Lower leg skin (tissue), 4 donors: Measurements from ENCODE around the gene ANKRD13C. TPM values are rescaled to one million over a fixed set of nuclear protein-coding genes. Genes with fewer than 3 reads are reported as not detected.

Source experiments
- DNase-seq, 2 donors: peaks; one replicate each; pipeline ENCODE4 v3.0.0-alpha.2; 2019; ENCODE audit warnings: low spot score in 2 of 2
- H3K4me3 ChIP-seq: fragments of 200-600 bp; sonication (generic); 2 replicates; pipeline ENCODE4 v1.5.1; 2017; ENCODE audit warnings: mild to moderate bottlenecking, low read depth; ENCODE audit not compliant: poor library complexity, severe bottlenecking
- CTCF ChIP-seq, 3 donors: fragments of 450-650 bp; IDR thresholded peaks; one replicate each; pipeline ENCODE4 v1.5.1; 2016; ENCODE audit warnings: antibody characterized with exemption in 3 of 3, mild to moderate bottlenecking in 3 of 3, moderate library complexity in 2 of 3
- POLR2A ChIP-seq, 2 donors: fragments of 450-650 bp; IDR thresholded peaks; one replicate each; pipeline ENCODE4 v1.6.1; 2016 to 2017; ENCODE audit warnings: antibody characterized with exemption in 2 of 2, mild to moderate bottlenecking in 1 of 2, moderate library complexity in 1 of 2
- WGBS, 2 donors: methylation state at CpG; one replicate each; pipeline ENCODE4 v1.1.5; 2018; 5-methylcytosine and 5-hydroxymethylcytosine counted together
- intact Hi-C: fragments of 100-400 bp; cut with DNase I; formaldehyde crosslinking; loops from one replicate; pipeline ENCODE4 v1.15.0; 2023; ENCODE audit warnings: low total_unique reads
- total RNA-seq, 4 donors: library from RNA; depleted of rRNA; stranded (reverse); fragments of >200 nt; gene quantifications; one replicate each; pipeline ENCODE4 v1.1.0, GENCODE V29; 2016

The ANKRD13C gene
- total RNA-seq, 4 donors from 2014 or later: 30.6 to 35.0 (median 31.5) TPM

DNA sequence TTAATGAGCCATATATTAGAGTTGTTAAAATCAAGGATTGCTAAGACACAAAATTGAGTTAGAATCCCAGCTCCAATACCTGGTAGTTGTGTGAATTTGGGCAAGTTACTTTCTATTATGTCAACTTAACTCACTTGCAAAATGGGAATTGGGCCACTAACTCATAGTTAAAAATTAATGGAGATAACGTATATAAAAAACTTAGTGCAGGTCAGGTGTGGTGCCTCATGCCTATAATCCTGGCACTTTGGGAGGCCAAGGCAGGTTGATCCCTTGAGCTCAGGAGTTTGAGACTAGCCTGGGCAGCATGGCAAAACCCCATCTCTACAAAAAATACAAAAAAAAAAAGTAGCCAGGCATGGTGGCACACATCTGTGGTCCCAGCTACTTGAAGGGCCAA, 75.8 kb downstream of the ANKRD13C start:
- whole genome bisulfite sequencing, 2 donors: 97% methylated on average over 1 of the region's 1 CpG

DNA sequence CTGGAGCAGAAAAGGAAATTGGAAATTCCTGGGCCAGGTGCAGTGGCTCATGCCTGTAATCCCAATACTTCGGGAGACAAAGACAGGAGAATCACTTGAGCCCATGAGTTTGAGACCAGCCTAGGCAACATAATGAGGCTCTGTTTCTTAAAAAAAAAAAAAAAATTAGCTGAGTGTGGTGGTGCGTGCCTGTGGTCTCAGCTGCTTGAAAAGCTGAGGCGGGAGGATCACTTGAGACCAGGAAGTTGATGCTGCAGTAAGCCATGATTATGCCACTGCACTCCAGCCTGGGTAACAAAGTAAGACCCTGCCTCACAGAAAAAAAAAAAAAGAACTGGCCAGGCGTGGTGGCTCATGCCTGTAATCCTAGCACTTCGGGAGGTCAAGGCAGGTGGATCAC, 76.6 kb downstream of the ANKRD13C start:
- no peak for DNase-seq
- TF ChIP-seq CTCF (IDR thresholded peaks at IDR 0.05) (no peak), POLR2A (IDR thresholded peaks at IDR 0.05) (no peak)
- 90 to 93% methylated on average over 5 of the region's 5 CpGs for WGBS, 2 donors
- H3K4me3 ChIP-seq: no peak overlapping the region
- intact Hi-C loops: no loop called here

More for the DNA sequence above, 75.8 kb downstream of the ANKRD13C start:
- no peak for DNase-seq
- H3K4me3 ChIP-seq: no peak overlapping the region
- no peak for TF ChIP-seq POLR2A (IDR thresholded peaks at IDR 0.05)
- no peak for TF ChIP-seq CTCF (IDR thresholded peaks at IDR 0.05)
- intact Hi-C loops: no loop called here

DNA sequence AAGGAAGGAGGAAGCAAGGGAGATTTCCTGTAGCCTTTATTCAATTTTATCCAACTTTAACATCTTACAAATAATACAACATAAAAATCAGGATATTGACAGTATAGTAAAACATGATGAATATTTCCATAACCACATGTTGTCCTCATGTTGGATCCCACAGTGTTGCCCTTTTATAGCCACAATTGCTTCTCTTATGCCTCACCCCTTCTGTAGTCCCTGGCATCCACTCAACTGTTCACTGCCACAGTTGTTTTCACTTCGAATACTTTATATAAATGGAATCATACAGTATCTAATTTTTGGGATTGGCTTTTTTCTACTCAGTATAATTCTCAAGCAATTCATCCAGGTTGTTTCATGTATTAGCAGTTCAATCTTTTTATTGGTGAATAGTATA, 88.6 kb downstream of the ANKRD13C start:
- TF ChIP-seq CTCF (IDR thresholded peaks at IDR 0.05): no peak
- no peak for TF ChIP-seq POLR2A (IDR thresholded peaks at IDR 0.05)
- H3K4me3 ChIP-seq: no peak overlapping the region
- intact Hi-C loops: no loop called here
- DNase-seq: no peak
- 87 to 91% methylated on average over 1 of the region's 1 CpG for WGBS, 2 donors

GRCh38 chr1:70264839-70265238, 89.7 kb downstream of the ANKRD13C start:
- intact Hi-C loops: no loop called here
- 77 to 82% methylated on average over 7 of the region's 7 CpGs for WGBS, 2 donors

DNA sequence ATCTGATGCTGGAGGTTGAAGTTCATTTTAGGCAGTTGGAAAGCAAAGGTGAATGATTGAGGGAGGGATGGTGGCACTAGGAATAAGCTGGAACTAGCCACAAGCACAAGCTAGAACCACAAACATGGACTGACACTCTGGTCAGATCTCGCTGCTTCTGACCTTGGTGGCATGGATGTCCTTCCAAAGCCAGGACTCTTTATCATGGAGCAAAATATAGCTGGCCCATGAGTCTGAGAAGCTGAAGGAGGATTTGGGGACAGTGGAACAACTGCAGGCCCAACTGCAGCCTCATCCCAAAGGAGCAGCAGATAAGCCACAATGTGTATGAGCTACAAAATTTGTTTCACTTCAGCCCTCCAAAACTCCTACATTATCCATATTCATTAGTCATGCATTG, 97.9 kb downstream of the ANKRD13C start:
- intact Hi-C loops: no loop called here
- 96 to 100% methylated on average over 1 of the region's 1 CpG for WGBS, 2 donors
- H3K4me3 ChIP-seq: no peak overlapping the region
- DNase-seq: no peak
- no peak for TF ChIP-seq CTCF (IDR thresholded peaks at IDR 0.05)
- no peak for TF ChIP-seq POLR2A (IDR thresholded peaks at IDR 0.05)

More at GRCh38 chr1:70264839-70265238, 89.7 kb downstream of the ANKRD13C start:
- peak in 1 of 2 donors; percentile 54 for DNase-seq
- TF ChIP-seq CTCF (IDR thresholded peaks at IDR 0.05) (no peak), POLR2A (IDR thresholded peaks at IDR 0.05) (no peak)
- no peak overlapping the region for H3K4me3 ChIP-seq

GRCh38 chr1:70248729-70249128, 105.8 kb downstream of the ANKRD13C start:
- DNase-seq: no peak
- TF ChIP-seq POLR2A (IDR thresholded peaks at IDR 0.05): no peak
- TF ChIP-seq CTCF (IDR thresholded peaks at IDR 0.05): no peak
- intact Hi-C loops: no loop called here
- no peak overlapping the region for H3K4me3 ChIP-seq
- WGBS, 2 donors: 83 to 89% methylated on average over 4 of the region's 4 CpGs
